ENCODE results near the gene PISD. TPM values are rescaled to one million over a fixed set of nuclear protein-coding genes. Genes with fewer than 3 reads are reported as not detected.
"Not testable (repeated sequence)": the region's sequence is repeated elsewhere in the genome, so short reads cannot be mapped to it uniquely, and the experiment has no call there.

Gene PISD
- total and polyA plus RNA-seq, 12 donors, result 15.5 to 30.0 (median 18.7) TPM

- no peak for ATAC-seq
- no peak for DNase-seq
- 84 to 90% methylated on average over 17 of the region's 17 CpGs for WGBS, 2 donors
- peaks cover 0 to 25% (median 5%) of the 10 kb centered on the region in 9 donors for H3K4me1 ChIP-seq
- intact Hi-C loops (cut with DNase I), result no loop called here
- no peaks in the 10 kb centered on the region for H3K27me3 ChIP-seq
- H3K36me3 ChIP-seq, result peaks cover 0 to 42% (median 7%) of the 10 kb centered on the region in 9 donors
- H3K9me3 ChIP-seq, result no peaks in the 10 kb centered on the region
- H3K4me3 ChIP-seq, result no peak overlapping the region
- H3K27ac ChIP-seq, result peak overlapping the region in 2 of 10 donors; percentile 25 to 60
- TF ChIP-seq, protein P1, sequence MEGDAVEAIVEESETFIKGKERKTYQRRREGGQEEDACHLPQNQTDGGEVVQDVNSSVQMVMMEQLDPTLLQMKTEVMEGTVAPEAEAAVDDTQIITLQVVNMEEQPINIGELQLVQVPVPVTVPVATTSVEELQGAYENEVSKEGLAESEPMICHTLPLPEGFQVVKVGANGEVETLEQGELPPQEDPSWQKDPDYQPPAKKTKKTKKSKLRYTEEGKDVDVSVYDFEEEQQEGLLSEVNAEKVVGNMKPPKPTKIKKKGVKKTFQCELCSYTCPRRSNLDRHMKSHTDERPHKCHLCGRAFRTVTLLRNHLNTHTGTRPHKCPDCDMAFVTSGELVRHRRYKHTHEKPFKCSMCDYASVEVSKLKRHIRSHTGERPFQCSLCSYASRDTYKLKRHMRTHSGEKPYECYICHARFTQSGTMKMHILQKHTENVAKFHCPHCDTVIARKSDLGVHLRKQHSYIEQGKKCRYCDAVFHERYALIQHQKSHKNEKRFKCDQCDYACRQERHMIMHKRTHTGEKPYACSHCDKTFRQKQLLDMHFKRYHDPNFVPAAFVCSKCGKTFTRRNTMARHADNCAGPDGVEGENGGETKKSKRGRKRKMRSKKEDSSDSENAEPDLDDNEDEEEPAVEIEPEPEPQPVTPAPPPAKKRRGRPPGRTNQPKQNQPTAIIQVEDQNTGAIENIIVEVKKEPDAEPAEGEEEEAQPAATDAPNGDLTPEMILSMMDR (IDR thresholded peaks at IDR 0.05), result no peak
Measured at GRCh38 chr22:31681349-31682345, 19.6 kb upstream of the PISD start.

GRCh38 chr22:31680861-31681341 is 18.9 kb upstream of the PISD start:
- intact Hi-C loops (cut with DNase I), result no loop called here
- H3K9me3 ChIP-seq, result no peaks in the 10 kb centered on the region
- peaks cover 0 to 35% (median 6%) of the 10 kb centered on the region in 9 donors for H3K36me3 ChIP-seq
- peaks cover 0 to 29% (median 7%) of the 10 kb centered on the region in 9 donors for H3K4me1 ChIP-seq
- no peaks in the 10 kb centered on the region for H3K27me3 ChIP-seq
- TF ChIP-seq, protein P1 (IDR thresholded peaks at IDR 0.05), result no peak
- H3K27ac ChIP-seq, result peak overlapping the region in 3 of 10 donors; percentile 25 to 60 (median 53)
- ATAC-seq (peak in 1 of 8 donors; percentile 36), DNase-seq (no peak)
- WGBS, 2 donors, result 47 to 49% methylated on average over 9 of the region's 9 CpGs
- H3K4me3 ChIP-seq, result no peak overlapping the region

GRCh38 chr22:31678748-31679147 is 16.7 kb upstream of the PISD start:
- H3K36me3 ChIP-seq, result peaks cover 0 to 13% (median 0%) of the 10 kb centered on the region in 9 donors
- ATAC-seq, result no peak
- peaks cover 0 to 39% (median 7%) of the 10 kb centered on the region in 9 donors for H3K4me1 ChIP-seq
- intact Hi-C loops (cut with DNase I), result loop anchor here in 4 of 10 donors (1.0 to 10.0 kb wide), 3 partner anchors 15 to 266 kb away; partner anchors contain the start of gene YWHAH (in 2 of the 4)
- no peak overlapping the region for H3K4me3 ChIP-seq
- DNase-seq, result no peak
- H3K9me3 ChIP-seq, result no peaks in the 10 kb centered on the region
- WGBS, 2 donors, result 93 to 94% methylated on average over 7 of the region's 7 CpGs
- no peaks in the 10 kb centered on the region for H3K27me3 ChIP-seq
- TF ChIP-seq, protein P1 (IDR thresholded peaks at IDR 0.05), result no peak
- no peak overlapping the region for H3K27ac ChIP-seq

- Histone ChIP-seq H3K4me1 (peaks cover 0 to 33% (median 7%) of the 10 kb centered on the region in 9 donors), H3K27me3 (no peaks in the 10 kb centered on the region), H3K27ac (peak overlapping the region in 8 of 10 donors; percentile 11 to 88 (median 57)), H3K4me3 (peak overlapping the region; percentile 25 to 61 (median 53)), H3K9me3 (no peaks in the 10 kb centered on the region), H3K36me3 (no peaks in the 10 kb centered on the region)
- 2% methylated on average over 25 of the region's 25 CpGs for WGBS, 2 donors
- peak; percentile 98 to 100 (median 99) for ATAC-seq
- intact Hi-C loops (cut with DNase I), result loop anchor here in 3 of 10 donors (10.0 kb wide), 2 partner anchors 68 to 268 kb away; partner anchors contain the start of gene YWHAH (in 2 of the 3)
- TF ChIP-seq, protein P1 (IDR thresholded peaks at IDR 0.05), result no peak
- DNase-seq, result peak; percentile 94
Measured at GRCh38 chr22:31676700-31677099, 14.7 kb upstream of the PISD start.

DNA sequence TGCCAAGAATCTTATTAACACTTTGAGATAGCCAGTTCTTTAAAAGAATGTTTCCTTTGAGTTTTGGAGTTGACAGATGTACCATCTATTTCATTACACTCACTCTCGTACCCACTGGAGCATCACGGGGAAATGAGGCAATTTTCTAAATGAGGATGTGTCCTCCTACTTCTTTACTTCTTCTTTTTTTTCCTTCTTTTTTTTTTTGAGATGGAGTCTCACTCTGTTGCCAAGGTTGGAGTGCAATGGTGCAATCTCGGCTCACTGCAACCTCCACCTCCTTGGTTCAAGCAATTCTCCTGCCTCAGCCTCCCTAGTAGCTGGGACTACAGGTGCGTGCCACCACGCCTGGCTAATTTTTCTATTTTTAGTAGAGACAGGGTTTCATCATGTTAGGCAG is 12.2 kb upstream of the PISD start:
- intact Hi-C loops (cut with DNase I), result loop anchor here in 3 of 10 donors (10.0 kb wide), 2 partner anchors 71 to 271 kb away; partner anchors contain the start of gene YWHAH (in 2 of the 3)
- H3K4me3 ChIP-seq, H3K27me3 ChIP-seq, DNase-seq, ATAC-seq, H3K9me3 ChIP-seq, H3K27ac ChIP-seq, H3K36me3 ChIP-seq: not testable (repeated sequence)
- WGBS, 2 donors, result 80 to 85% methylated on average over 5 of the region's 5 CpGs
- peaks cover 0 to 19% (median 5%) of the 10 kb centered on the region in 9 donors for H3K4me1 ChIP-seq

DNA sequence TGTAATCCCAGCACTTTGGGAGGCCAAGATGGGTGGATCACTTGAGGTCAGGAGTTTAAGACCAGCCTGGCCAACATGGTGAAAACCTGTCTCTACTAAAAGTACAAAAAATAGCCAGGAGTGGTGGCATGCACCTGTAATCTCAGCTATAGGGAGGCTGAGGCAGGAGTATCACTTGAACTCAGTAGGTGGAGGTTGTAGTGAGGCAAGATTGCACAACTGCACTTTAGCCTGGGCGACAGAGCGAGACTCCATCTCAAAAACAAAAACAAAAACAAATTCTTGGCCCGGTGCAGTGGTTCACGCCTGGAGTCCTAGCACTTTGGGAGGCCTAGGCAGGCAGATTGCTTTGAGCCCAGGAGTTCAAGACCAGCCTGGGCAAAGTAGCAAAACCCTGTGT is 6.8 kb upstream of the PISD start:
- not testable (repeated sequence) for DNase-seq, H3K4me3 ChIP-seq, H3K36me3 ChIP-seq, H3K27me3 ChIP-seq, H3K27ac ChIP-seq, H3K9me3 ChIP-seq, ATAC-seq, H3K4me1 ChIP-seq
- 89 to 90% methylated on average over 4 of the region's 4 CpGs for WGBS, 2 donors
- intact Hi-C loops (cut with DNase I), result loop anchor here in 6 of 10 donors (10.0 kb wide), 4 partner anchors 86 to 296 kb away; partner anchors contain the start of genes YWHAH (in 3 of the 6), DEPDC5 (in 1 of the 6) and PRR14L (in 1 of the 6)
